H9 (cell line): ENCODE data around the gene PPM1B. TPM values are rescaled to one million over a fixed set of nuclear protein-coding genes. Genes with fewer than 3 reads are reported as not detected.

ENCODE experiments used
- DNase-seq: peaks from one replicate; pipeline ENCODE4 v3.0.0-alpha.2; 2017
- H2AFZ ChIP-seq: one replicate; pipeline ENCODE4 v1.6.1; 2013; ENCODE audit warnings: mild to moderate bottlenecking, low read length, control low read depth, moderate library complexity
- H2AK5ac ChIP-seq: 2 replicates; pipeline ENCODE4 v1.6.1; 2013; ENCODE audit warnings: low read length, control low read depth, mixed read lengths; ENCODE audit not compliant: insufficient read length
- H2BK120ac ChIP-seq: one replicate; pipeline ENCODE4 v1.6.1; 2013; ENCODE audit warnings: low read depth, mild to moderate bottlenecking, low read length, control low read depth, inconsistent platforms; ENCODE audit not compliant: poor library complexity, severe bottlenecking
- H2BK12ac ChIP-seq: 2 replicates; pipeline ENCODE4 v1.6.1; 2013; ENCODE audit warnings: low read length, control low read depth, mixed read lengths, low read depth; ENCODE audit not compliant: insufficient read length
- H2BK15ac ChIP-seq: 2 replicates; pipeline ENCODE4 v1.6.1; 2013; ENCODE audit warnings: low read depth, low read length, control low read depth
- H2BK20ac ChIP-seq: one replicate; pipeline ENCODE4 v1.6.1; 2013; ENCODE audit warnings: low read depth, mild to moderate bottlenecking, low read length, control low read depth, inconsistent platforms; ENCODE audit not compliant: poor library complexity, severe bottlenecking
- H2BK5ac ChIP-seq: 2 replicates; pipeline ENCODE4 v1.6.1; 2013; ENCODE audit warnings: low read length, control low read depth, mixed read lengths; ENCODE audit not compliant: insufficient read length
- H3K14ac ChIP-seq: 2 replicates; pipeline ENCODE4 v1.6.1; 2013; ENCODE audit warnings: low read length, control low read depth; ENCODE audit not compliant: insufficient read depth
- H3K18ac ChIP-seq: 2 replicates; pipeline ENCODE4 v1.6.1; 2013; ENCODE audit warnings: low read depth, mild to moderate bottlenecking, mixed read lengths, low read length, control low read depth; ENCODE audit not compliant: insufficient read length
- H3K23ac ChIP-seq: 2 replicates; pipeline ENCODE4 v1.6.1; 2013; ENCODE audit warnings: low read length, control low read depth, mixed read lengths, low read depth; ENCODE audit not compliant: insufficient read length
- H3K23me2 ChIP-seq: 2 replicates; pipeline ENCODE4 v1.6.1; 2013; ENCODE audit warnings: low read depth, mild to moderate bottlenecking, mixed read lengths, low read length, control low read depth; ENCODE audit not compliant: insufficient read length, poor library complexity, severe bottlenecking
- H3K27ac ChIP-seq: 2 replicates; pipeline ENCODE4 v1.5.1; 2013; ENCODE audit warnings: low read length, control low read depth, mixed read lengths, low read depth; ENCODE audit not compliant: insufficient read length
- H3K27me3 ChIP-seq: 2 replicates; pipeline ENCODE4 v1.6.1; 2013; ENCODE audit warnings: low read length, control low read depth, inconsistent platforms; ENCODE audit not compliant: insufficient read depth
- H3K4ac ChIP-seq: 2 replicates; pipeline ENCODE4 v1.6.1; 2013; ENCODE audit warnings: low read depth, mild to moderate bottlenecking, control low read depth, inconsistent platforms, low read length, moderate library complexity
- H3K4me1 ChIP-seq: 2 replicates; pipeline ENCODE4 v1.6.1; 2013; ENCODE audit warnings: low read length, control low read depth, inconsistent platforms; ENCODE audit not compliant: insufficient read depth
- H3K4me2 ChIP-seq: 2 replicates; pipeline ENCODE4 v1.6.1; 2013; ENCODE audit warnings: low read length, control low read depth, mixed read lengths; ENCODE audit not compliant: insufficient read length, insufficient read depth
- H3K56ac ChIP-seq: 2 replicates; pipeline ENCODE4 v1.6.1; 2013; ENCODE audit warnings: low read depth, mild to moderate bottlenecking, mixed read lengths, low read length, control low read depth; ENCODE audit not compliant: insufficient read length
- H3K79me1 ChIP-seq: 2 replicates; pipeline ENCODE4 v1.6.1; 2013; ENCODE audit warnings: low read depth, mild to moderate bottlenecking, moderate library complexity, low read length, control low read depth, inconsistent platforms; ENCODE audit not compliant: insufficient read depth, poor library complexity, severe bottlenecking
- H3K79me2 ChIP-seq: 2 replicates; pipeline ENCODE4 v1.6.1; 2013; ENCODE audit warnings: low read length, control low read depth, inconsistent platforms; ENCODE audit not compliant: insufficient read depth
- H3K9ac ChIP-seq: 2 replicates; pipeline ENCODE4 v1.6.1; 2013; ENCODE audit warnings: low read length, control low read depth, mixed read lengths; ENCODE audit not compliant: insufficient read length; ENCODE audit errors: extremely low read depth
- H3K9me3 ChIP-seq: one replicate; pipeline ENCODE4 v1.6.1; 2013; ENCODE audit warnings: low read depth, low read length, inconsistent platforms; ENCODE audit not compliant: control insufficient read depth
- H3T11ph ChIP-seq: one replicate; pipeline ENCODE4 v1.6.1; 2013; ENCODE audit warnings: mild to moderate bottlenecking, low read length, control low read depth, inconsistent platforms
- H4K20me1 ChIP-seq: one replicate; pipeline ENCODE4 v1.6.1; 2013; ENCODE audit not compliant: control insufficient read depth, insufficient read length, insufficient read depth
- H4K5ac ChIP-seq: 2 replicates; pipeline ENCODE4 v1.6.1; 2013; ENCODE audit warnings: low read depth, mild to moderate bottlenecking, mixed read lengths, low read length, control low read depth; ENCODE audit not compliant: insufficient read length
- H4K8ac ChIP-seq: replicated peaks from 2 replicates; pipeline ENCODE4 v1.6.1; 2013; ENCODE audit warnings: low read length, control low read depth, mixed read lengths, low read depth; ENCODE audit not compliant: insufficient read length
- H4K91ac ChIP-seq: 2 replicates; pipeline ENCODE4 v1.6.1; 2013; ENCODE audit warnings: low read depth, mild to moderate bottlenecking, moderate library complexity, mixed read lengths, low read length, control low read depth; ENCODE audit not compliant: insufficient read length
- H3K27ac Mint-ChIP-seq, 3 experiments: 2 replicates in 2 of 3; 3 replicates in 1 of 3; pipeline ENCODE4 v1.8.0; 2020 to 2021; ENCODE audit warnings: mixed read lengths in 3 of 3, mild to moderate bottlenecking in 1 of 3, moderate library complexity in 1 of 3
- H3K27me3 Mint-ChIP-seq: 2 replicates; pipeline ENCODE4 v1.8.0; 2021; ENCODE audit warnings: low read depth, mild to moderate bottlenecking, moderate library complexity, mixed read lengths
- H3K36me3 Mint-ChIP-seq, 3 experiments: 2 replicates in 2 of 3; 3 replicates in 1 of 3; pipeline ENCODE4 v1.8.0; 2020 to 2021; ENCODE audit warnings: low read depth in 3 of 3, mixed read lengths in 3 of 3; ENCODE audit not compliant: insufficient read depth in 1 of 3
- H3K4me1 Mint-ChIP-seq, 2 experiments: 2 replicates each; pipeline ENCODE4 v1.8.0; 2020; ENCODE audit warnings: mixed read lengths in 2 of 2
- H3K4me3 Mint-ChIP-seq, 2 experiments: 2 replicates in 1 of 2; 3 replicates in 1 of 2; pipeline ENCODE4 v1.8.0; 2020 to 2021; ENCODE audit warnings: mild to moderate bottlenecking in 2 of 2, mixed read lengths in 2 of 2, moderate library complexity in 1 of 2
- H3K9me3 Mint-ChIP-seq, 2 experiments: 2 replicates in 1 of 2; 3 replicates in 1 of 2; pipeline ENCODE4 v1.8.0; 2020; ENCODE audit warnings: mild to moderate bottlenecking in 2 of 2, mixed read lengths in 2 of 2, moderate library complexity in 1 of 2
- CTCF ChIP-seq: fragments of 200-600 bp; sonication (generic); conservative IDR thresholded peaks from 3 replicates; pipeline ENCODE4 v1.8.0; 2021; ENCODE audit warnings: antibody characterized with exemption, mild to moderate bottlenecking
- WGBS: extraction: QIAGEN DNeasy Blood & Tissue Kit; methylation state at CpG from one replicate; pipeline ENCODE4 v1.1.7; 2013; ENCODE audit warnings: missing lambda C conversion rate, low lambda C conversion rate, mixed read lengths; ENCODE audit not compliant: insufficient read length; ENCODE audit errors: extremely low coverage; 5-methylcytosine and 5-hydroxymethylcytosine counted together
- total RNA-seq: library from RNA; stranded (reverse); gene quantifications from 2 replicates; pipeline ENCODE4 v1.2.1, GENCODE V29; 2021

PPM1B gene
- total RNA-seq, 1 experiment from 2014 or later: 156 TPM

GRCh38 chr2:44142306-44142705 is 26.4 kb upstream of the PPM1B start:
- no peak for TF ChIP-seq CTCF
- Mint-ChIP-seq H3K4me1 (peaks cover 31 to 33% of the 10 kb centered on the region in 2 experiments), H3K27ac (no peak overlapping the region), H3K36me3 (peaks cover 4 to 18% (median 4%) of the 10 kb centered on the region in 3 experiments), H3K27me3 (no peaks in the 10 kb centered on the region), H3K4me3 (no peak overlapping the region), H3K9me3 (peaks cover 0 to 3% of the 10 kb centered on the region in 2 experiments; a peak in 2 of 5 replicates)
- no peaks in the 10 kb centered on the region for H3K9me3 ChIP-seq
- no peak overlapping the region for H2BK20ac ChIP-seq
- no peak overlapping the region for H2BK12ac ChIP-seq
- no peak overlapping the region for H2AFZ ChIP-seq
- no peak overlapping the region for H3T11ph ChIP-seq
- no peaks in the 10 kb centered on the region for H3K27me3 ChIP-seq
- H3K4me1 ChIP-seq: no peaks in the 10 kb centered on the region
- H3K4ac ChIP-seq: no peak overlapping the region
- no peak overlapping the region for H4K91ac ChIP-seq
- H3K23ac ChIP-seq: no peak overlapping the region
- no peak overlapping the region for H3K14ac ChIP-seq
- no CpG with 5 or more reads among the region's 1 CpG for WGBS
- H4K5ac ChIP-seq: no peak overlapping the region
- H2BK120ac ChIP-seq: no peak overlapping the region
- no peak overlapping the region for H4K8ac ChIP-seq
- no peak overlapping the region for H2BK15ac ChIP-seq
- no peaks in the 10 kb centered on the region for H3K79me2 ChIP-seq
- no peak overlapping the region for H2AK5ac ChIP-seq
- no peak overlapping the region for H3K18ac ChIP-seq
- no peaks in the 10 kb centered on the region for H4K20me1 ChIP-seq
- no peak overlapping the region for H2BK5ac ChIP-seq
- H3K79me1 ChIP-seq: no peaks in the 10 kb centered on the region
- H3K23me2 ChIP-seq: no peaks in the 10 kb centered on the region
- no peak overlapping the region for H3K27ac ChIP-seq
- H3K9ac ChIP-seq: no peak overlapping the region
- no peak for DNase-seq
- H3K4me2 ChIP-seq: no peak overlapping the region
- no peak overlapping the region for H3K56ac ChIP-seq
